ENCODE data around the gene STRBP. TPM values are rescaled to one million over a fixed set of nuclear protein-coding genes. Genes with fewer than 3 reads are reported as not detected.

The STRBP gene
- total RNA-seq, 2 experiments from 2014 or later = 40.7 to 43.2 TPM

GRCh38 chr9:123267481-123268198 is 746 bp downstream of the STRBP start:
- Mint-ChIP-seq H3K36me3 (ENCODE audit: low read depth) (no peaks in the 10 kb centered on the region), H3K4me3 (peak overlapping the region; percentile 68), H3K4me1 (ENCODE audit: low read depth) (peaks cover 40% of the 10 kb centered on the region), H3K27me3 (no peaks in the 10 kb centered on the region), H3K27ac (peak overlapping the region; percentile 13), H3K9me3 (no peaks in the 10 kb centered on the region)
- ATAC-seq = no peak
- POLR2A ChIA-PET = interaction anchor here (0.6 to 0.9 kb wide), 2 partner anchors 15 to 45 kb away, joined by 3 read pairs; no protein-coding TSS in a partner anchor
- intact Hi-C loops (cut with micrococcal nuclease) = no loop called here
- CTCF ChIA-PET = interaction anchor here (1.0 kb wide), 1 partner anchor 21 kb away, joined by 3 read pairs; no protein-coding TSS in a partner anchor
- no peak for DNase-seq
- no peak for TF ChIP-seq CTCF (IDR thresholded peaks at IDR 0.05)

- H3K4me3 Mint-ChIP-seq = peak overlapping the region; percentile 68
- no peaks in the 10 kb centered on the region for H3K36me3 Mint-ChIP-seq (ENCODE audit: low read depth)
- H3K4me1 Mint-ChIP-seq (ENCODE audit: low read depth) = peaks cover 48% of the 10 kb centered on the region
- ATAC-seq (no peak), DNase-seq (no peak)
- ChIA-PET POLR2A (interaction anchor here (0.9 kb wide), 1 partner anchor 15 kb away, joined by 3 read pairs; no protein-coding TSS in a partner anchor), CTCF (no interaction called here)
- no peak overlapping the region for H3K27ac Mint-ChIP-seq
- intact Hi-C loops (cut with micrococcal nuclease) = no loop called here
- no peak for TF ChIP-seq CTCF (IDR thresholded peaks at IDR 0.05)
- H3K9me3 Mint-ChIP-seq = no peaks in the 10 kb centered on the region
- no peaks in the 10 kb centered on the region for H3K27me3 Mint-ChIP-seq
Observed at GRCh38 chr9:123266655-123267399, 1.6 kb downstream of the STRBP start.

GRCh38 chr9:123265833-123266232 is 2.6 kb downstream of the STRBP start:
- CTCF ChIA-PET = interaction anchor here (1.0 kb wide), 1 partner anchor 42 kb away, joined by 3 read pairs; no protein-coding TSS in a partner anchor
- peaks cover 58% of the 10 kb centered on the region for H3K4me1 Mint-ChIP-seq (ENCODE audit: low read depth)

GRCh38 chr9:123263227-123263626 is 5.2 kb downstream of the STRBP start:
- Mint-ChIP-seq H3K27me3 (no peaks in the 10 kb centered on the region), H3K36me3 (ENCODE audit: low read depth) (peaks cover 4% of the 10 kb centered on the region), H3K4me3 (no peak overlapping the region), H3K27ac (no peak overlapping the region), H3K9me3 (no peaks in the 10 kb centered on the region), H3K4me1 (ENCODE audit: low read depth) (peaks cover 60% of the 10 kb centered on the region)
- ATAC-seq (no peak), DNase-seq (no peak)
- intact Hi-C loops (cut with micrococcal nuclease) = no loop called here
- ChIA-PET POLR2A (no interaction called here), CTCF (interaction anchor here (1.5 to 1.7 kb wide), 2 partner anchors 34 to 86 kb away, joined by 3 read pairs; no protein-coding TSS in a partner anchor)
- TF ChIP-seq CTCF (IDR thresholded peaks at IDR 0.05) = no peak

More at GRCh38 chr9:123265833-123266232, 2.6 kb downstream of the STRBP start:
- Mint-ChIP-seq H3K4me3 (no peak overlapping the region), H3K9me3 (no peaks in the 10 kb centered on the region), H3K27me3 (no peaks in the 10 kb centered on the region), H3K36me3 (ENCODE audit: low read depth) (no peaks in the 10 kb centered on the region), H3K27ac (no peak overlapping the region)
- no peak for TF ChIP-seq CTCF (IDR thresholded peaks at IDR 0.05)
- no peak for DNase-seq
- ATAC-seq = no peak
- intact Hi-C loops (cut with micrococcal nuclease) = no loop called here
- POLR2A ChIA-PET = no interaction called here
